T47D (cell line): ENCODE measurements around the gene PDE12.
"Not testable (repeated sequence)": the region's sequence is repeated elsewhere in the genome, so short reads cannot be mapped to it uniquely, and the experiment has no call there.

Source experiments
- DNase-seq, 2 experiments: peaks; one replicate each; pipeline versions ENCODE4 v3.0.0 to v3.0.0-alpha.2; 2011 to 2012; ENCODE audit warnings: low read depth in 1 of 2, low spot score in 1 of 2
- JUND ChIP-seq: IDR thresholded peaks from 2 replicates; pipeline ENCODE4 v1.6.1; 2012; ENCODE audit warnings: low read depth
- in situ Hi-C: cut with HindIII; loops from 2 replicates; pipeline ENCODE4 v1.10.0; 2016; ENCODE audit warnings: low sequenced_read_pairs, low pct_unique_long_range_greater_than_20kb

PDE12 gene

DNA sequence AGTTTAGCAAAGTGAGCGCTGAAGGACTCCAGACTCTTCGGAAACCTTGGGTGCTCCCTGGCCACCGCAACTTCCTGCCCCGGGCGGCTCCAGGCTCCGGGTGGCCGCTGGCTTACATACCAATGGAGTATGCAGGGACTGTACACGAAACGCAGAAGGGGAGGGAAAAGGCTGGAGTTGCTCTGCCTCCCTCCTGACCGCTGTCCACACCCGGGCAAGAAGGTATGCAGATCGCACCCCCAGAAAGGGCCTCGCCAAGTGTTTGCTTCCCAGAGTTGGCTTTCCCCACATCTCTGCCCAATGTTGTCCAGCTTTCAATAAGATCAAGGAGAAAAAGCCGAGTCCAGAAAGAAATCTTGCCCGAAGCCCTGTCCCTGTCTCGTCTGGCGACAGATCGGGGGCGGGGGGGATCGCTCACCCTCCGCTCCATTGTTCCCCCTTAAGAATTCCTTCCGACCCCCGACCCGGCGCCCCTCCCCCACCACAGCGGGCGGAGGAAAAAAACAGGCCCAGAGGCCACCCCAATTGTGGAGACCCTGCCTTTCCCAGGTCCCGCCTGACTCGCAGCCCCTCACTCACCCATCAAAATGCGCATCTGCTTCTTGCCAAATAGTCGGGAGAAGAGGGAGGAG, 40.5 kb downstream of the PDE12 start:
- peak; percentile 19 to 86 for DNase-seq
- in situ Hi-C loops = no loop called here
- TF ChIP-seq JUND = no peak

DNA sequence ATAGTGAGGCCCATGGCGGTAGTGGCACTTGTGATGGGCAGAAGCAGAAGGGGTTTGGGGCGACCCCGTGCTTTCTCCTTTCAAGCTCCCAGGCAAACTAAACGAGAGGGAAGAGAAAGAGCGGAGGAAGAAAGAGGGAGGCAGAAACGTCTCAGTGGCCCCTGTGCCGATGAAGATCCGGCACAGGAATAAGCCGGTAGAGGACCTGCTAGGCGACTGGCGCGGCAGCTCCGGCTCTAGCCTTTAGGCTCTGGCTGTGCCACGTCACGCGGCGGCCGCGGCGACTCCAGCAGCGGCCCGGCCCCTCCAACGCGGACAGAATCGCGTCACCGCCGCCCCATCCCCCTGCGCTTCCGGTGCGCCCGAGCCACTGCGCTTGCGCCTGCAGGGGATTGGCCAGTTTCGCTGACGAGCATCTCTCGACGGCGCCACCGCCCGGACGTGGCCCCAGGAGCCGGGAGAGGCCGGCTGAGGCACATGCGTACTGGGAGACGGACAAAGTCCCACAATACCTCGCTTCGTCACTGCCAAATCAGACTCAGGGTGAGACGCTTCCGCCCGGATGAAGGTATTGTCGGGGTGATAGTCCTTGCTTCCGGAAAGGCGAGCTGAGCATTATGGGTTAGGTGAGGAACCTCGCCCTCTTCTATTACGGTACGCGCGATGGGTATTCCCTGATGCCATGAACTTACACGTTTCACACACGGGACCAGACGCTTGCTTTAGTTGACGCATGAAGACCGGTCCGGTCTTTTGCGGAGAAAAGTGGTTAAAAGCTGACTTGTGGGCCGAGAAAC, 41.3 kb downstream of the PDE12 start, which contains the start of gene ARF4:
Gene ARF4 (minus strand): TSS at position 218 of the 797 bp plus-strand sequence. CDS start 204 bp downstream, at position 14.
- peak; percentile 92 to 99 for DNase-seq
- in situ Hi-C loops = no loop called here
- TF ChIP-seq JUND = no peak

DNA sequence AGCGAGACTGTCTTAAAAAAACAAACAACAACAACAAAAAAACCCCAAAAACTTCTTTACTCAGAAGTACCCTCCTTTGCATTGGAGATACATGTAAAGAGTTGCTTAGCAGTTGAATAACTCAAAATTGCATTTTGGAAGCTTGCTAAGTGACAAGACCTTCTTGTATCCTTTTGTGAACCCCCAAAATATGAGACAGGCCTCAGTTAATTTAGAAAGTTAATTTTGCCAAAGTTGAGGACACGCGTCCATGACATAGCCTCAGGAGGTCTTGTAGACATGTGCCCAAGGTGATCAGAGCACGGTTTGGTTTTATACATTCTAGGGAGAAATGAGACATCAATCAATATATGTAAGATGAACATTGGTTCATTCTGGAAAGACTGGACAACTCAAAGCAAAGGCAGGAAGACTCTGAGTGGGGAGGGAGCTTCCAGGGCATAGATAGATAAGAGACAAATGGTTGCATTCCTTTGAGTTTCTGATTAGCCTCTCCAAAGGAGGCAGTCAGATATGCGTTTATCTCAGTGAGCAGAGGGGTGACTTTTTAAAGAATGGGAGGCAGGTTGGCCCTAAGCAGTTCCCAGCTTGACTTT, 42.8 kb downstream of the PDE12 start:
- no peak for TF ChIP-seq JUND
- no peak for DNase-seq
- in situ Hi-C loops = no loop called here

DNA sequence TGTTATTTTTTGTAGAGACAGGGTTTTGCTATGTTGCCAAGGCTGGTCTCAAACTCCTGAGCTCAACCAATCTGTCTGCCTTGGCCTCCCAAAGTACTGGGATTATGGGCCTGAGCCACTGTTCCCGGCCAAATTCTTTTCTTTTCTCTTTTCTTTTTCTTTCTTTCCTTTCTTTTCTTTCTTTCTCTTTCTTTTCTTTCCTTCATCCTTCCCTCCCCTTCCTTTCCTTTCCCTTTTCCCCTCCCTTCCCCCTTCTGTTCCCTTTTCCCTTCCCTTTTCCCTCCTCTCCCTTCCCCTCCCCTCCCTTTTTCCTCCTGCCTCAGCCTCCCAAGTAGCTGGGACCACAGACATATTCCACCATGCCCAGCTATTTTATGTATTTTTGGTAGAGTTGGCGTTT, 44.1 kb downstream of the PDE12 start:
- TF ChIP-seq JUND = no peak
- in situ Hi-C loops = no loop called here
- no peak for DNase-seq

DNA sequence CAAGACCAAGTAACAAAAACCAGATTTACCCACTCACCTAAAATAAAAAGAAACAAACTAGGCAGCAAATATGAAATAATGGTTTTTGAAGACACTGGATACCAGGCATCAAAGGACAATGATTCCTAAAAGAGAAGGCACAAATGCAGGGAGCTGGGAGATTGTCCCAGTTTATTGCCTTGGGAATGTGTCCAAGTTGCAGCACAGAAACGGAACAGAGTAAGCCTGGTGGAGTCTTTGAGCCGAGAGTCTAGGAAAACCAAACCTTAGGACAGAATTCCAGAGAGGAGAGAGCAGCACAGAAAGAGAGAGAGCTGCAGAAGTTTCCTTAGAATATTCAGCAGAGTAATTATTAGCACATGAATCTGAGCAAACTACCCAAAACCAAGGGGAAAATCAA, 48.9 kb downstream of the PDE12 start:
- no peak for TF ChIP-seq JUND
- DNase-seq = no peak
- in situ Hi-C loops = no loop called here

DNA sequence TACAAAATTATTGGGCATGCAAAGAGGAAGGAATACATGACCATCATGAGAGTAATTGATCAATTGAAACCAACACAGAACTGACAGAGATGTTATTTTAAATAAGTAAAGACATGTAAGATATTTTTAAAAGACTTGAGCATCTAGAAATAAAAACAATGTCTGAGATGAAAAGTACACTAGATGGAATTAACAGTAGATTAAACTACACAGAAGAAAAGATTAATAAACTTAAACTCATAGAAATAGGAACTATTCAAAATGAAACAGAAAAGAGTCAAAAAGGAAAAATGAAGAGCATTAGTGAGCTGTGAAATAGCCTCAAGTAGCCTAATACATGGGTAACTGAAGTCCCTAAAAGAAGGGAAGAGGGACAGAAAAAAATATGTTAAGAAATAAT, 49.6 kb downstream of the PDE12 start:
- DNase-seq = no peak
- in situ Hi-C loops = no loop called here
- TF ChIP-seq JUND = no peak

DNA sequence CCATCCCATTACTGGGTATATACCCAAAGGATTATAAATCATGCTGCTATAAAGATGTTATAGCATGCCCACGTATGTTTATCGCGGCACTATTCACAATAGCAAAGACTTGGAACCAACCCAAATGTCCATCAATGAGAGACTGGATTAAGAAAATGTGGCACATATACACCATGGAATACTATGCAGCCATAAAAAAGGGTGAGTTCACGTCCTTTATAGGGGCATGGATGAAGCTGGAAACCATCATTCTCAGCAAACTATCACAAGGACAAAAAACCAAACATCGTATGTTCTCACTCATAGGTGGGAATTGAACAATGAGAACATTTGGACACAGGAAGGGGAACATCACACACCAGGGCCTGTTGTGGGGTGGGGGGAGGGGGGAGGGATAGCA, 55.8 kb downstream of the PDE12 start:
- DNase-seq, in situ Hi-C loops: not testable (repeated sequence)

DNA sequence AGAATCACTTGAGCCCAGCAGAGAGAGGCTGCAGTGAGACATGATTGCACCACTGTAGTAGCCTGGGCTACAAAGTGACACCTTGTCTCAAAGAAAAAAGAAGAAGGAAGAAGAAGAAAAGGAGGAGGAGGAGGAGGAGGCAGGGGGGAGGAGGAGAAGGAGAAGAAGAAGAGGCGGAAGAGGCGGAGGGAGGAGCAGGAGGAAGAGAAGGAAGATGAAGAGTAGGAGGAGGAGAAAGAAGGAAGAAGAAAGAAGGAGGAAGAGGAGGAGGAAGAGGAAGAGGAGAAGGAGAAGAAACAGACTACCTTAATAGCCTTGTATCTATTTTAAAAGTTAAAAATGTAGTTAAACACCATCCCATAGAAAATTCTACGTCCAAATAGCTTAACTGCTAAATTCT, 60.2 kb downstream of the PDE12 start:
- in situ Hi-C loops = no loop called here
- no peak for DNase-seq
- TF ChIP-seq JUND = no peak
